ENCODE data around the gene PNCK.
"Not testable (repeated sequence)": the region's sequence is repeated elsewhere in the genome, so short reads cannot be mapped to it uniquely, and the experiment has no call there.

The PNCK gene

DNA sequence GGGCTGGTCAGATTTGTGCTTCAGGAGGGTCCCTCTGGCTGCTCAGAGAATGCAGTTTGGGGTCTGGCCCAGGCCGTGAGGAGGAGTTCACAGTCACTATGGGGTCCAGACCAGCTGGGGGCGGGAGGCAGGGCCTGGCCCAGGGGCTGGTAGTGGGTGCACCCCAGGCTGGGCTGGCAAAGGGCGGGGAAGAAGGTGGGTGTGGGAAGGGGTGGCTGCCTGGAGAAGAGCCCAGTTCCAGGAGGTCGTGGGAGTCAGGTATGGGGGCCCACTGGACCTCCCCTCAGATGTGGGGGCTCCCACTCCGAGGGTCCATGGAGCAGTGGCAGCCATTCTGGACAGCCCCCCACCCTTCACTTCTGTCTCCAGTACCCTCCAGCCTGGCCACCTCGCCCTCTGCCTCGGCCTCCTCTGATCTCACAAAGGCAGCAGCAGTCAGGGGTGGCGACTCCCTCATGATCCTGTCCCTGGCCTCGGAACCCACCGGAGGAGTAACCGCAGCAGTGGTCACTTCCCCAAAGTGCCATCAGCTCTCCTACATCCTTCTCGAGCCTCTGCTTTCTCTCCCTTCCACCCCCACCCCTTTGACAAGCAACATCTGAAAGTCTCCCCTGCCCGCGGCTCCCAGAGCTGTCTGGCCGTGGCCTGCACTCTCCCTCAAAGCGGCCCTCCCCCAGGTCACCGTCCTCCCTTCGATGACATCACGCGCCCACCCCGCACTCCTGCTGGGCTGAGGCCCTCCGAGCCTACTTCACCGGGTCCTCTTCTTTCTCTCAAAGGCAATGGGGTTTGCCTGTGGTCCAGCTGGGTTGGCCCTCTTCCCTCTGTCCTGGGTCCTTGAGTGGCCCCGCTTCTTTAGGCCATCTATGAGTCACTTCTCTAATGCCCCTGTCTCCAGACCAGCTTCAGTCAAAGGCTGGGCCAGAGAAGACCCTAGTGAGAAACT is 12.4 kb upstream of the PNCK start:
- DNase-seq (ENCODE audit: low spot score): no peak

DNA sequence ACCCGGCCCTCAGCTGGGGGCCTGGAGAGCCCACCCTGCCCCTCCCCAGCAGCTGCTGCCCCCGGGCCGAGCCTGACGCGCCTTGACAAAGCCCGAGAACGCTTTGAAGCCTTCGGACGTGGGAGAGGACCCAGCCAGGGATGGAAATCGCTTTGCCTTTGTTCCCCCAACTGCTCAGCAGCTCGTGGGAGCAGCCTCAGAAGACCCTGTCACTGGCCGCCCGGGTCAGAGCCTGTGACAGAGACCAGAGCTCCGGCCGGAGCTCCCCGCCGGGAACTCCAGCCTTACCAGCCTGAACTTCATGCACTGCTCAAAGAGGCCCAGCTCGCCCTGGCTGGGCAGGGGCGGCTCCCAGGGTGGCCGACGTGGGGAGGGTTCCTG is 11.5 kb upstream of the PNCK start:
- no peak for DNase-seq (ENCODE audit: low spot score)

DNA sequence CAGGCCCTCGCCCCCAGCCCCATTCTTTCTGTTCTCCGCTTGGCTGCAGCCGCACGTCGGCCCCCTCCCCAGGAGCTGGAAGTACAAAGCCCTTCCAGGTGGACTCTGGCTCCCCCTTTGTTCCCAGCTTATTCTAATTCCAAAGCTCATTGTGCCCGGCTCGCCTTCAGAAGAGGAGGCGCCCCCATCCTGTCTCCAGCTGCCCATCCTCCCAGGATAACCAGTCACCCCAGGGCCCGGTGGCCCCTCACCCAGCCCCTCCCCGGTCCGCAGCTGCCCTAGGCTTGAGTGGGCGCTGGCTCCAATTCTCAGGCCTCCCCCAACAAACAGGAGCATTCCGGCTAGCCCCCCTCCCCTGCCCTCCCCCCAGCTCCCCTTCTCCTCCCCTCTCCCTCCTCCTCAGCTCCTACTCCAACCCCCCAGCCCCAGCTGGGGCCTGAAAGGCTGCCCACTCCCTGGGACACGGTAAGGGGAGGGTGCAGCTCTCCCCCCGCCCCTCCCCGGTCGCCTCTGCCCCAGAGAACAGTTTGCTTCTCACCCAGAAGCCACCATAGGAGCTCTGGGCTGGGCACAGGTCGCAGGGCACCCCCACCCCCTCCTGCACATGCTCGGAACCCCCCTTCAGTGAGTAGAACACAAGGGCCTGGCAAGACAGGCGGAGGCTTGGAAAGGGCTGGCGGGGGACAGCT is 11.0 kb upstream of the PNCK start:
- no peak for DNase-seq (ENCODE audit: low spot score)

DNA sequence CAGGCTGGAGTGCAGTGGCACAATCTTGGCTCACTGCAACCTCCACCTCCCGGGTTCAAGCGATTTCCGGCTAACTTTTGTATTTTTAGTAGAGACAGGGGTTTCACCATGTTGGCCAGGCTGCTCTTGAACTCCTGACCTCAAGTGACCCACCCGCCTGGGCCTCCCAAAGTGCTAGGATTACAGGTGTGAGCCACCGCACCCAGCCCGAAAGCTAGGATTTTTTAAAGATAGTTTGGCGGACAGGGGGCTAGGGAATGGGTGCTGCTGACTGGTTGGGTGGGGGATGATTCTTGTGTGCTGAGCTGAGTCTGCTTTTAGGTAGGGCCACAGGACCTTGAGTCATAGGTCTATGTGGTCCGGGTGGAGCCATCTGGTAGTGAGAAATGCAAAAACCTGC is 9.9 kb upstream of the PNCK start:
- not testable (repeated sequence) for DNase-seq (ENCODE audit: low spot score)

DNA sequence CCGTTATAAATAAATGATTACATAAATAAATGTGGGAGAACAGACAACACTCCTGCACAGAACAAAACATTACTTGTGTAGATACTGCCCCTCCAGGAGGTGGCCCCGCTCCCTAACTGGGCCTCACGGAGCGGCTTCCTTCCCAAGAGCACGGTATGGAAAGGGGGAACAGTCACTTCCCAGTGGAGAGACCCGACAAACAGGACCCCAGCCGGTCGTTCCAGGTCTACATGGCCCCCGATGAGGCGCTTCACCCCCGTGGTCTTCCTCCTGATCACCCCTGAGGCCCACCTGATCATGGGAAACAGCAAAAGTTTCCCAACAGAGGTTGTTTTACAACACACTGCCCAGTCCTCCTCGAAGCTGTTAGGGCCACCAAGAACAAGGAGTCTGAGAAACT is 7.6 kb upstream of the PNCK start:
- no peak for DNase-seq (ENCODE audit: low spot score)

DNA sequence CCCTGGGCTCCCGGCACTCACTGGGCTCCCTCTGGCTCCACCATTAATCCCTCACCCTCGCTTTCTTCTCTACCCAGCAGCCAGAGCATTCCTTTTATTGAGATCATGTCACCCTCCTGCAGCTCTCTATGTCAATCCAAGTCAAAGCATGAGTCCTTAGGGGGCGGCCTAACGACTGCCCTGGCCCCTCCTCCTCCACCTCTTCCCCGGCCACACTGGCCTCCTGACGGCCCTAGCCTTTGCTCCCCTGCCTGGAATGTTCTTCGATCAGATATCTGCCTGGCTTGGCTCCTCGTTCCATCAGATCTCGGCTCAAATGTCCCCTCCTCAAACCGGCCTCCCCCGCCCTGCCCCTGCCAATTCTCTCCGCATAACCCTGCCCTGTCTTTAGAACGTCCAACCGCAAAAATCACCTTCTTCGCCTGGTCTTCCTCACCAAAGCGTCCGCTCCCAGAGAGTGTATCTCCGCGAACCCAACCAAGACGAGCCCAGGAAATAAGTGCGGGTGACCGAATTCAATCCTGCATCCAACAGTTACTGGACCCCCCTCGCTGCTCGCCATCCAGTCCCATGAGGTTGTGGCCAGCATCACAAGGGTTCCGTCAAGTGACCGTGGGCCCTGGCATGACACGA is 722 bp upstream of the PNCK start:
- no peak for DNase-seq (ENCODE audit: low spot score)

DNA sequence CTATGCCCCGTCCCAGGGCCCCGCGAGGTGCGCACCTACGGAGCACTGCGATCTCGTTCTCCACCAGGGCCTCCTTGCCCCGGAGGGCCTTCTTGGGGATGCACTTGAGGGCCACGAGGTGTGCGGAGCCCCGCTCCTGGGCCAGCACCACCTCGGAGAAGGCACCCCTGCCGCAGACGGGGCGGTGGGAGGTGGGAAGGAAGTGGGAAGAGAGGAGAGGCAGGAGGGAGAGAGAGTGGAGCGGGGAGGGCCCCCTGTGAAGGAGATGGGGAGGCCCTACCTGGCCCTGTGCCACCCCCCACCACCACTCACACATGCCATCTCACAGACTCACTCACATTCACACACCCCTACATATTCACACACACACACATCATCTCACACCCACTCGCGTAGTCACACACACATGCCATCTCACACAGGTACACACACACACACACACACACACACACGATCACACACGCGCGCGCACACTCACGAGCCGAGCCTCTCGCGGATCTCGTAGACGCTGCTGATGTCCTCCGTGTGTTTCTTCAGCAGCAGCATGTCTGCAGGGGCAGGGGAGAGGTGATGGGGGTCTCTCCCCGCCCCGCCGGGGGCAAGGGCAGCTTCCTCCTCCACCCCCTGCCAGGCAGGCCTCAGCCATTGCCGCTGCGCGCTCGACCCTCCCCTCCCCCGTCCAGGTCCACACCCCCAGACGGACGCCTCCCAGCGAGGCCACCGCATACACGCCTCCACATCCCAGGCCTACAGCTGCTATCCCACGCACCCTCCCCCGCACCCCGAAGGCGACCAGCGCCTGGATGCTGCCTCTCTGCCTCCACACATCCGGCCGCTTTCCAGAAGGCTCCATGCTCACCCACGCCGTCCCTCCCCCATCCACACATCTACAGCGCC is 834 bp downstream of the PNCK start:
- no peak for DNase-seq (ENCODE audit: low spot score)

DNA sequence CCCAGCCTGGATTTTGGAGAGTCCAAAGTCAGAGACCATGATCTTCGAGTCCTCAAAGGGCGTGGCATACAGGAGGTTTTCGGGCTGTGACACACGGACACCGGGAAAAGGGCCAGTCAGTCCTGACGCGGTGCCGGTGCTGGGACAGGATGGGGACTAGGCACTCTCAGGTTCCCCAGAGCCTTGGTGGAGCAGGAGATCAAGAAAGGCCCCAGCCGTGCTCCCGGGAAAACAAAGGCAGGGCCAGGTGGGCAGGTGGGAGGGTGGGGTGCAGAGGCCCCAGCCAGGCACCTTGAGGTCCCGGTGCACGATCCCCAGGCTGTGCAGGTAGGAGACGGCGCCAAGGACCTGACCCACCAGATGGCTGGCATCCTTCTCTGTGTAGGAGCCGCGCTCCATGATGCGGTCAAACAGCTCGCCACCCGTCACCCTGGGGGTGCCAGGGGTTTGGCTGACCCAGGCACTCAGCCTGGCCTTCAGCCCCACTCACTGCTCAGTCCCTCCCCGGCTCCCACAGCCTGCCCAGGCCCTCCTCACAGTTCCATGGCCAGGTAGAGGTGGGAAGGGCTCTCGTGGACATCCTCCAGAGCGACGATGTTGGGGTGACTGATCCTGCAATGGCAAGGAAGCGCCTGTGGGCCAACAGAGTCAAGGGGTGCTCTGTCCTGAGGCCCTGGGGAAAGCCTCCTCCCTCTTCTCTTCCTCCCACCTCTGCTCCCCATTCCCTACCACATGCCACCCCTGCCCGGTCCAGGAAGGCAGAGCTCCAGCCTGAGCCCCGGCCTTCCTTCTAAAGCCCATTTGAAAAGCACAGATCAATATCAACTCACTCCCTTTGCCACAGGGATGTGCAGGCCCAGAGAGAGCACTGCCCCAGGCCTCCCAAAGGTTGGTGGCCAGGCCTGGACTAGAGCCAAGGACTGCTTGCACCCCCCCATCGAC is 1.8 kb downstream of the PNCK start:
- DNase-seq (ENCODE audit: low spot score): no peak

DNA sequence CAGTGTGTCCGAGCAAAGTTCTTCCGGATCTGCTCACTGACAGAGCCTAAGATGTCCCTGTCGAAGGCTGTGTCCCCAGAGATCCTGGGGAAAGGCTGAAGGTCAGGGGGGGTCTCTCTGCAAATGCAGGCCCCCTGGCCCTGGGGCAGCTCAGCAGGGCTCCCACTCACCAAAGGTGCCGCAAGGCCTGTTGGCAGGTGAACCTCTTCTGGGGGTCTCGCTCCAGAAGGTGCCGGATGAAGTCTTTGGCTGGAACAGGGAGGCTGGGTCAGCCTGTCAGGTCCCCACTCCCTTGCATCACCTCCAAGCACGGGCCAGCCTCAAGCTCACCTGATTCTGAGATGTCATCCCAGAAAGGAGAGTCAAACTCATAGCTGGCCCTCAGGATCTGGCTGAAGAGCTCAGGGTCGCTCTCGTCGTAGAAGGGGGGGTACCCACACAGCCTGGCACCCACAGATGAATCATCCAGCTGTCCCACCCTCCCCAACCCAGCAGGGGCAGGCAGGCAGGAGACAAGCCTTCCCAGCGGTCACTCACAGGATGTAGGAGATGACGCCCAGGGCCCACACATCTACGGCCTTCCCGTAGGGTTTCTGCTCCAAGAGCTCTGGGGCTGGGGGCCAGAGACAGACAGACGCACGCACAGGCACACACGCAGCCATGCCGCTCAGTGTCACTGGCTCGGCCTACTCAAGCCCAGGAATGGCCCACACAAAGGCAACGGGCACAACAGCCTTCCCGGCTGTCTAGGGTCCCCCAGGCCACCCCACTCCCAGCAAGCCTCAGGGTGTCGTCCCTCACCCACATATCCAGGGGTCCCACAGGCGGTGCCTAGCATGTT is 2.6 kb downstream of the PNCK start:
- DNase-seq (ENCODE audit: low spot score): no peak

DNA sequence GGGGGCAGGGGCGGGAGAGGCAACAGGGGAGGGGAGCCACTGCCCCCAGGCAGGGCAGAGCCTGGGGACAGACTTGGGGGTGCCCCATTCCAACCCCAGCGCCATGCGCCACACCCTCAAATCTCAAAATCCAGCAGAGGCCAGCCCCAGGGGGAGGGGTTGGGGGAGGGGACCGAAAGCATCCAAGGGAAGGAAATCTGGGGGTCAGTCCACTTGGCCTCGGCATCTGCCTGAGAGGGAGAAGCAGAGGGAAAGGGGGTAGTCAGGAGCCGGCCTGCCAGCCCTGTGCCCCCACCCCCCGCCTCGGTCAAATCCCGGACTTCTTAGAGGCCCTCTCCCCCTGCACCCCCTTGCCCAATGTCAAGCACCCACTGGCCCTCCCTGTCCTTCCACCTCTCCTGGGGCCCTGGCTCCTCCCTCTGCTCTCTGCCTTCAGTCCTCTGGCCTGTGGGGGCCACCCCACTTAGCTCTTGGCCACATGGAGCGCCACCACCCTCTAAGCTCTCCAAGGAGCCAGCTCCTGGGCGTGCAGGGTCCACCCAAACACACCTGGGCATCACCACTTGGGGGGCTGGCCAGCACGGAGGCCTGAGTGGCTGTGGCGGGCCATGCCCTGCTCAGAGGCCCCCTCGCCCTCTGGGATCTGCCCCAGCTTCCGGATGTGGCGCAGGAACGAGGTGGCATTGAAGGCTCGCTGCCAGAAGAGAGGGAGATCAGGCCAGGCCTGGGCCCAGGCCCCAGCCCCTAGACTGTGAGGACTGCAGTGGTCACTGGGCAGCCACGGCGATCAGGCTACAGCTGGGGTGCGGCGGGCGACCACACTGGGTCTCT is 3.5 kb downstream of the PNCK start:
- DNase-seq (ENCODE audit: low spot score): no peak

DNA sequence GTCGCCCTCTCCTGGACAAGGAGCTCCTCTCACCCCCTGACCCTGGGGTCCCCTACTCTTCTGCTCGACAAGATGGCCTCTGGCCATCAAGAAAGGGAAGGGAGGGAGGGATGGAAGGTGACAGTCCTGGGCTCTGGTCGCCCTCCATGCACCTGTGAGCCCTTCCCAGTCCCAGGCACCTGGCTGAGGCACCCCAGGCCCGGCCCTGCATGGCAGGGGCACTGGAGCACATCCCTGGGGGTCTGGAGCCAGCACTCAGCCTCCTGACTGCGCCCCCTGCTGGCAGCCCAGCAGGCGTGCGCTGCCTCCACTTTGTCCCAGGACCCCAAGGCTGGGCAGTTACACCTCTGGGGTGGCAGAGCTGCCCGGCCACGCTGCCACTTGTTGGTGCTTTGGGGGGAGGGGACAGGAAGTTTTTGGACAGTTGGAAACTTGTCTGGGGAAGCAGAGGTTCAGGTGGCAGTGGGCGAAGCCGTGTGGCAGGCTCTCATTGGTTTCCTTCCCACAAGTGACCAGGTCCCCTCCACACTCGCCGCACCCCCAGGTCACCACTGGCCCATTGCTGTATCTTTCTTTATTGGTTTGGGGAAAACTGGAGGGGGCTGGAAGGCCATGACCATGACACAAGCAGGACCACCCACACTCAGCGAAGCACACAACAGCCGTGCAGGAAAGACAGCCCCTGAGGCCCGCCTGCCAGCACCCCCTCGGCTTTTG is 4.3 kb downstream of the PNCK start:
- DNase-seq (ENCODE audit: low spot score): no peak

DNA sequence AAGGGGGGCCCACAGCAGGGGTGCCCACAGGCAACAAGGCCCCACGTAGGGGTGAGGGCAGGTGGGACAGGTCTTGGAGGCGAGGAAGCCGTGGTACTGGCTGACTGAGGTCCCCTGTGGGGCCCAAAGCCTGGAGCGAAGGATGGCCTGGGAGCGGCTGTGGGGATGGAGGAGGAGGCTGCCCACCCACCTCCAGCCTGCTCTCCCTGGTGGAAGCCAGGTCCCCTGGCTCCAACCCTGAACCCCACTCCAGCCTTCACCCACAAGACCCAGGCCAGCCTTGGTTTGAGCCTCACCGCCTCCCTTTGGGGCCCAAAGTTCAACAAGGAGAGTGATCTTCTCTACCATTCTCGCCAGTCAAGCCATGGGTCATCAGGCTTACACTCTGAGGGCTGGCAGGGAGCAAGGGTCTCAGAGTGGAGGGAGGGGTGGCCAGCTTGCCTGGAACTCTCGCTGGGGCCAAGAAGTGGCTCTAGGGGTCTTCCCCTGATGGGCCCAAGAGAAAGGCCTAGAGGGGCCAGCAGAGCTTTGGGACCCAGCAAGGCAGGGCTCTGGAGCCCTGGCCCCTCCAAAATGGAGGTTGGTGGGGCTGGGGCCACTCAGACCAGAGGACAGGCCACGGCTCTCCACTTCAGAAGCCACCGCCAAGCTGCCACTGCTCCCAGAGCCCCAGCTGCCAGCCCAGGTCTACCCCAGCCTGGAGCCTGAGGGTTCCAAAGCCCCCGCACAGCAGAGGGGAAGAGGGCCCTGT is 5.0 kb downstream of the PNCK start:
- no peak for DNase-seq (ENCODE audit: low spot score)

DNA sequence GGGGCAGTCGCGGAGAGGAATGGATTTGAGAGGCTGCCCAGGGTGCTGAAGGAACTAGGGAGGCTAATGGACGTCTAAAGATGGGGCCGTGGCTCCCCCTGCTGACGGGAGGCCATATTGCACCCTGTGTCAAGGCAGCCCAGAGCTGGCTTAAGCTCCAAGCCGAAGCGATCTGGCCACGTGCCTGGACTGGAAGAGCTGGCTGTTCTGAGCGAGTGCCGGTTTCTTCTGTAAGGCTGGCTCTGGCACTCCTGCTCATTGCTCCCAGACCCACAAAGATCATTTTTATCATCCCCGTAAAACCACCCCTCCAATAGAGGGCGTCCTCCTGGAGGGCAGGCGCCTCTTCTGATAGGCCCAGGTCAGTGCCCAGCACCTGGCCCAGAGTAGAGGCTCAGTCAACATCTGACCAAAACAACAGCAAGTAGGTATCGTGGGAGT is 5.6 kb downstream of the PNCK start:
- peak; percentile 83 for DNase-seq (ENCODE audit: low spot score)

DNA sequence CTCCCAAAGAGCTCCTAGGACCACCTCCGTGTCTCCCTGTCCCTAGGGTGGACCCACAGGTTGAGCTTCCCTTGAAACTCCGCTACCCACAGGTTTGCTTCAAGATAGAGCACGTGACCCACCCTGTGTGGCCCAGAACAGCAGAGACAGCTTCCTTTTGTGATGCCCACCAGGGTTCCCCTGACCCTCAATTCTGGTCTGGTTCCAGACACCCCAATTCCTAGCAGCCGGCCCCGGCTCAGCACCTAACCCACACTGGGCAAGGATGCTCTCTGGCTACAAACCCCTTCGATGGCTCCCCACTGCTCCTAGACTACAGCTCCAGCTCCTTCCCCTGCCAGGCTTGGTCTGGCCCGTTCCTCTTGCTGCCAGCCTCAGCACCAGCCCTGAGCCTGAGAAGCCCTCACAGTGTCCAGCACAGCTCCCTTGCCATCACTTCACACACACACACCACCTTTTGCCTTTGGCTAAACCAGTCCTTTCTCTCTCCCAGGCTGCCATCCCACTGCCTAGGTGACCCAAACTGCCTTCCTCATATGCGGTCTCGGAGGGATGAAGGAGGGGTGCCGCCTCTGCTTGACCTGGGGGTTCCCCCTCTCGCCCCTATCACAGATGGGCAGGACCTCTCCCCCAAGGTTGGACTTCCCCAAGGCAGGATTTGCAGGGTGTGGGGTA is 6.2 kb downstream of the PNCK start:
- DNase-seq (ENCODE audit: low spot score): no peak

DNA sequence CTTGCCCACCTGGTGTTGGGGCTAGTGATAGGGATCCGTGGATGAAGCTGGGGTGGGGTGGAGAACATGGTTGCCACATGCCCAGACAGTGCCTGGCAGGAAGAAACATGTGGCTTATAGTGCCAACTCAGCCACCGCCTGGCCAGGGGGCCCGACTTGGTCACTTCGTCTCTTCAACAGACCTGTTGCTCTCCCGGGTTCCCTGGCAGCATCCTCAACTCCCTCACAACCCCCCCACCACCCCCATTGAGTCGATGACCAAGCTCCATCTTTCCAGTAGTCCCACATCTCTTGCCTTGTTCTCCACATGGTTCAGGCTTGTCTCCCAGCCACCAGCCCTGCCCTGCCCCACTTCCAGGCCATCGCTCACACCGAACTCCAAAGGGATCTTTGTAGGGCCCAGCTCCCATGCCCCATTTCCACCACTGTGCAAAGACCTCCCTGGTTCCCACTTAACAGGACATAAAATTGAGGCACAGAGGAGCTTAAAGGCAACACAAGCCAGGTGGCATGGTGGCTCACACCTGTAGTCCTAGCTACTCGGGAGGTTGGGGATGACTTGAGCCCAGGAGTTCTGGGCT is 7.8 kb downstream of the PNCK start:
- DNase-seq (ENCODE audit: low spot score): no peak

DNA sequence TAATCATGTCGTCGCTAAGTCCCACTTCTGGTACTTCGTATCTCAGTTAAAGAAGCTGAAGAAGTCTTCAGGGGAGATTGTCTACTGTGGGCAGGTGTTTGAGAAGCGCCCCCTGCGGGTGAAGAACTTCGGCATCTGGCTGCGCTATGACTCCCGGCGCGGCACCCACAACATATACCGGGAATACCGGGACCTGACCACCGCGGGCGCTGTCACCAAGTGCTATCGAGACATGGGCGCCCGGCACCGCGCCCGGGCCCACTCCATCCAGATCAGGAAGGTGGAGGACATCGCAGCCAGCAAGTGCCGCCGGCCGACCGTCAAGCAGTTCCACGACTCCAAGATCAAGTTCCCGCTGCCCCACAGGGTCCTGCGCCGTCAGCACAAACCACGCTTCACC is 11.3 kb downstream of the PNCK start:
- DNase-seq (ENCODE audit: low spot score): no peak

DNA sequence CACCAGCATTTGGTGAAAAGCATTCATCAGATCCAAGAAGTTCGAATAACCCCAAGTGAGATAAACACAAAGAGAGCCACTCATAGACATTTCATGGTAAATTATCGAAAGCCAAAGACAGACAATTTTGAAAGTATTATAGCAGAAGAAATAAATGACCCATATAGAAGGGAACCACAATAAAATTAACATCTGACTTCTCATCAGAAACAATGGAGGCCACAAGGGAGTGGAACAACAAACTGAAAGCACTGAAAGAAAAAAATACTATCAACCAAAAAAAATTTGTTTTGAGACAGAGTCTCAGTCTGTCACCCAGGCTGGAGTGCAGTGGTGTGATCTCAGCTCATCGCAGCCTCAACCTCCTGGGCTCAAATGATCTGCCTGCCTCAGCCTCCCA is 14.3 kb downstream of the PNCK start:
- DNase-seq (ENCODE audit: low spot score): no peak

Data from pons (tissue), 1 donor.